Activated naive CD4-positive, alpha-beta T cell treated with anti-CD3 and anti-CD28 coated beads, Interleukin-2, amount 50 U/mL, for 16 hours (primary cell): ENCODE measurements around the gene AFAP1L2.

Source experiments
- DNase-seq: peaks from one replicate; pipeline ENCODE4 v3.0.0-alpha.2; 2020

The AFAP1L2 gene

DNA sequence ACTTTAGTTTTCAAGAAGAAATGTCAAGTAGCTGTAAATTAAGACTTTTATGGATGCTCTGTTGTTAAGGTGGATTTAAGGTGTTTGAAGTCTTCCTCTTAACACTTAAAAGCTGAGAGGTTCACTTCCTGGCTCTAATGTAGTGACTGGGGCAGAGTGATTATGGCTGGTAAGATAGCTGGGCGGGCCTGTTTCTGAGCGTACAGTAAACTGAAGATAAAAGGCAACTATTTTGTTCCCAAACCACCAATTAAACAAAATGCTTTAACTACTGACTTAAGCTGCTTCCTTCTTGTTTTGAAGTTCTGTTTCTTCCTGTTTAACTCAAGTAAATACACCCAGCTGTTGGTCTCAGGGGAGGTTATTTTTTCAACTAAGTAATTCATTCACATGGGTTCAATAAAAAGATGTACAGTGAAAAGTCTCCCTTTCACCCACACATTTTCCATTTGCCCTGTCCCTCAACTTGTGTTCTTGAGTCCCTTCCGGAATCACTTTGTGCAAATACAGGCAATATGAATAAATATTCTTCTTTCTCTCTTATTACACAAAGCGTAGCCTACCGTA lies 145.9 kb downstream of the AFAP1L2 start:
- DNase-seq = no peak

DNA sequence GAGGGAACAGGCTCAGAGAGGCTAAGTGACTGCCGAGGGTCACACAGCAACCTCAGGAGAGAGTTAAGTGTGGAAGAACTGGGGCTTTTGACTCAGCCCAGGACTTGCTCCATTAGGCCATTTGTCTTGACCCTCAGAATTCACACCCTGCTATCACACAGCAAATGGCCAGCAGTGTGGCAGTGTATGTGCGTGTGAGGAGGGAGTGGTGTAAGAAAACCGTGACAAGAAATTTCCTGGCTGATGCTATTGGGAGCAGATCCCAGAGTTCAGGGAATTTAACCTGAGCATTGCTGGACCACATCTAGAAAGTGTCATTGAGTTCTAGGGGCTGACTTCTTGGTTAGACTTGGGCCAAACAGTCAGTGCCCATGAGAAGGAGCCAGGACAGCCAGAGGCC lies 146.8 kb downstream of the AFAP1L2 start:
- no peak for DNase-seq

DNA sequence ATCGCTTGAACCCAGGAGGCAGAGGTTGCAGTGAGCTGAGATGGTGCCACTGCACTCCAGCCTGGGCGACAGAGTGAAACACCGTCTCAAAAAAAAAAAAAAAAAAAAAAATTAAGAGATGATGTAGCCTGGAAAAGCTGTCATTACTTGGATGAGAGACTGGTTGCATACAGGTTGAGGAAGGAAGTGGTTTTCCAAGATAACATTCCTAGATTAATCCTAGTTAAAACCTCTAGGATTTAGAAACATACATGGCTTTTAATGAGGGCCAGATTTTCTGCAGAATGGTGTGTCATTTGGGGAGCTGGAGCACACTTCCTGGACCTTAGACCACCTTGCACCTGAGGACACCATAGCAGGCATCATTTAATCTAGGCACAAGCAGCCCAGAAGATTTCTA lies 147.5 kb downstream of the AFAP1L2 start:
- DNase-seq = no peak

DNA sequence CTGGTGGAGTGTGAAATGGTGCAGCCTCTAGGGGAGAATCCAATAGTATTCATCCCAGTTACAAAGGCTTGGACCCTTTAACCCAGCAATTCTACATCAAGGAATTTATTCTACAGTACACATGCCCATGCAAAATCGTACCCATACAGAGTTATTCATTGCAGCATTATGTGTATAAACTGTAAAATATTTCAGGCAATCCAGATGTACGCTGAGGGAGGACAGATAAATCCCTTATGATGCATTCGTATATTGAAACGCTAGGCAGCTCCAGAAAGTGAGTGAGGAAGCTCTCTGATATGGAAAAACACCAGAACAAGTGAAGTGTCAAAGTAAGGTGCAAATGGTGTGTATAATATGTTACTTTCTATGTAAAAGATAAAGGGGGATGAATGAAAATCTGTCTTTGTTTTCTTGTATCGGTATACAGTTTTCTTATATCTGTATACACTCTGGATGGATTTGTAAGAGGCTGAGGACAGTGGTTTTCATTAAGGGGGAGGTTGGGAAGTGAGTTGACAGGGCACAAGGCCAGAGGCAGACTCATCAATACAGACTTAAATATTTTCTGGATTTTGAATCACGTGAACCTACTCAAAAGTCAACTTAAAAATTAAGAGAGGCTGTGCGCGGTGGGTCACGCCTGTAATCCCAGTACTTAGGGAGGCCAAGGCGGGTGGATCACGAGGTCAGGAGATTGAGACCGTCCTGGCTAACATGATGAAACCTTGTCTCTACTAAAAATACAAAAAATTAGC lies 148.1 kb downstream of the AFAP1L2 start:
- no peak for DNase-seq

DNA sequence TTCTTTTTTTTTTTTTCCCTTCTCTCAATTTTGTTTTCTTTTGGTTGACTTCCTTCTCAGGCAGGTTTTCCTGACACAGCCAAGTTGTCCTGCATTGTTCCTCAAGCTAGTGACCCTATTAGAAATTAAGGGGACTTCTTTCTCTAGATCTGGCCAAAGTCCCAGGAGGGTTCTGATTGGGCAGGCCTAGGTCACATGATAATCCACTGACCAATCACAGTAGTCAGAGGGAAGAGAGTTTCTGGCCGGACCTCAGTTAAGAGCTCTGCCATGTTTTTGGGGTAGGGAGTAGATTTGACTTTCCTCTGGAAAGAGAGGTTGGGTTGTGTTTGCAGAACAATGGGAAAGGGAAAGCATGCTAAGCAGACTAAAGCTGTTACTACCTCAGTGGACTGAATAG lies 149.1 kb downstream of the AFAP1L2 start:
- DNase-seq = no peak

DNA sequence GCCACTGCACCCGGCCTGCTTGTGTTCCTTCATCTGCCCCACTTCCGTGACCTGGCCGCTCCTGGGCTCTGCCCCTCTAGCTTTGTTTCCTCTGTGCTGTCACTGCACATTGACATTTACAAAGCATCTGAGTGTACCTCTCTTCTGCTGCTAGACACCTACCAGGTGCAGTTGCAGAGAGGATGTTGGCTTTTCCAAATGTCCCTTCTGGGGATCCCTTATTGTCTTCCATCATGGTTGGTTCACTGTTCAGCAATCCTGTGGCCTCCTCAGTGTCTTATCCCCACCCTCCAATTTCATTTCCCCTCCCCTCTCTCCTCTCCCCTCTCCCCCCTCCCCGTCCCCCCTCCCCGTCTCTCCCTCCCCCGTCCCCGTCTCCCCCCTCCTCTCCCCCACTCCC lies 151.4 kb downstream of the AFAP1L2 start:
- no peak for DNase-seq

DNA sequence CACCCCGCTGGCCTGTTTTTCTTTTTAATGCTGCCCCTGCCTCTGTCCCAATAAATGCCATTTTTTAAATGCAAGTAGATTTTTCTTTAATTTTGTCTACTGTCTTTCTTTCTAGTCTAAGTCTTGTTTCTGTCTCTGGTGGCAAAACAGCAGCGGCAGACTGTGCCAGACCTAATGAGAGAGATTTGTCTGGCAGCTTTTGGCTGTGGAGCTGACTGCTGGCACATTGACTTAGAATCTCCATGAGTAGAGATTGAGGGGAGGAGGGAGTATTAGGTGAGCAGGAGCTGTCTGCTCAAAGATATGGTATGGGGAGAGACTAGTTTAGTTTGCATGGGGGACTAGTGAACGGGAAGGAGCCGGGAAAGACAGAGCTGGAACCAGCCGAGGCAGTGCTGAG lies 152.2 kb downstream of the AFAP1L2 start:
- no peak for DNase-seq

DNA sequence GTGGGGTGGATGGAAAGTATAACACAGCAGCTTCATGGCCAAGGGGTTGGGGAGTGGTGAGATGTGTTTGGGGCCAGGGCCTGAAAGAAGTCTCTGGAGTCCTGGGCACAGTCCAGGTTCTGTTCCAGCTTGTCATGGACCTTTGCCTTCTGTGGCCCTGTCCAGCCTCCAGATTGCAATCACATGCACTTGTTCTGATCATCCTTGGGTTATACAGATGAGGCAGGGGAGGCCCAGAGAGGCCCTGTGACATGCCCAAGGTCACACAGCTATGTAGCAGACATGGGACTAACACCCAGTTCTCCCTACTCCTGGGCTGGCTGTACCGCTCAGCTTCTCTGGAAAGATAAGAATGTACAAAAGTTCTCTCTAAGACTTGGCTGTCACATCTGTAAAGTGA lies 153.6 kb downstream of the AFAP1L2 start:
- DNase-seq = no peak

DNA sequence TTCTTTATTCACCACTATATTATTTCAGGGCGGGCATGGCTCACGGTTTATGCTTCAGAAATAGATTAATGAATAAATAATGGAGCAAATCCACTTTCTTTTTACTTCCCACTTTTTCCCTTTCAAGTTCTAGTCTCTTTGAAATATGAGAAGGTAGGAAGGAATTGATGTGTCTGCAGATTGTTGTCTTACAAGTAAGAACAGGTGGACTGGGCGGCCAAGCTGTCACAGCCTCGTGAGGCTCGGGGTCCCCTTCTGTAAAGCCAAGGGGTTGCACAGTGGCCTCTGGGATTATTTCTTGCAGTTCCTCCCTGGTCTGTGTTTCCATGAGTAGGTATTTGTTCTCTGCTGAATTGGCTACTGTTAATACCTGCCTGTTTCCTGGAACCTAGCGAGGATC lies 154.1 kb downstream of the AFAP1L2 start:
- DNase-seq = no peak

DNA sequence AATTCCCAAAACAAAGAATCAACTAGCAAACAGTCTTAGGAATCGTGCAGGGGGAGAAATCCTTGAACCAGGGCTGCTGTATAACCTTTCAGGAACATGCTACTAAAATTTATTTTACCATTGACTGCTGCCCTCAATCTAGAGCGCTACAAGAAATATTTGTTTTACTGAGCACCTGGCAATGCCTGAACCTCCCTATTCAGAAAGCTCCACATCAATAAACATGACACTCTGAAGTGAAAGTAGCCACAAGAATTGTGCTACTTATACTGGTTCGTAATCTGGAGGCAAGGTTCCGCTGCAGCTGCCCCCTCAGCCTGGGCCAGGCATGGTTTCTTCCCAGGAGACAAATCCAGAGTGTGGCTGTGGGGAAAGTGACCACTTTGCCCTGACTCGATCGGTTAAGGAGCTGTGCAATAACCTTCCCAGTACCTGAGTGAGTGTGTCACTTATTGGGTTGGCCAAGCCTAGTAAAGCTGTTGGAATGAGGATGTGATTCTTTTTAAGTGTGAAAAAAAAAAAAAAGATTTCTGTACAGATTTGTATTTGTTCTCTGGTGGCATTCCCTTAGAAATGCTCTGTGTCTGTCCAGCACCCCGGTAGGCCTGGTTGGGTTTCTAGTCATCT lies 157.5 kb downstream of the AFAP1L2 start:
- DNase-seq = no peak

DNA sequence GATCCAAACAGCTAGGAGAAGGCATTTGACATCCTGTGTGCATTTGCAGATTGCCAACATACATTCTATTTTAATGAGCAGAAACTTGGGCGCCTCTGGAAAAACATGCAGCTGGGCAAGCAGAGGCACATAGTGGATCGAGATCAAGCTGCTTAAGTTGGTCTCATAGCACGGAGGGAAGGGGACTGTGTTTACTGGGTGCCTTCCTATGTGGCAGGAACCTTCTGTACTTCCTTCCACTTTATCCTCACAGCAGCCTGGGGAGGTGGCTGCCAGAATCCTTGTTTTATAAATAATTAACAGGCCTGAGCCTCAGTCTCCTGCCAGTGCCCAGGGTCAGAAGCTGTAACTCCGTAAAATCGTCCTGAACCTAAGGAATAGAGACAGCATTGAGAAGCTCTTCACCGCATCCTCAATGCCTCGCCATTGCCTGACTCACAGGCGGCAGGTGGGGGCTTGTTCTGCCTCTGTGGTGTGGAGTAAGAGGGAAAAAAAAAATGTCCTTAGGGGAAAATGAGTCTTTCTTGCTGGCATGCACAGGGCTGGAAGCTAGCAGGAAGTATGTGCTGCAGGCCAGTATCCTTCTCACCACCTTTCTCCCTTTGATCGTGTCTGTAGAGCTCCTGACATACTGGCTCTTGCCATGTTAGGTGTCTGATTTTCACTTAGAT lies 159.0 kb downstream of the AFAP1L2 start:
- DNase-seq = no peak
